ENCODE results near the gene MYO15A.

Gene MYO15A

DNA sequence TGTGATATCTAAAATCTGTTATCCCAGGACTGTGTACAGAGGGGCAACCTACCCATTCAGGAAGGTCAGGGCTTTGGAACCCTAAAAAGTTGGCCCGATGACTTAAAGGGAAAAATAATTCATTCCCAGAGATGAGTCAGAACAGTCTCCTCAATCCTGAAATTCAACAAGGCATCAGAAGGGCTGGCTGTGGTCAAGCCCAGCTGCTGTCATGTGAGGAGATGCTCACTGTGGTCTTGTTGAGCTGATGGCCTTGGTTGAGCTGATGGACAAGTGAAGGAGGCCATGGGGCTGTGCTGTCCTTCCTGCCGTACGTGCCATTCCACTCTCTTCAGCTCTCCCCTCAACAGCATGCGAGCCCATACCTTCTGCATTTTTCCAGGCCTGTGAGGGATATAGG is 41.7 kb upstream of the MYO15A start:
- no peak overlapping the region for H3K4me3 ChIP-seq (ENCODE audit: severe bottlenecking)
- DNase-seq (ENCODE audit: low spot score) (no peak), ATAC-seq (ENCODE audit: low read depth) (no peak)
- no peaks in the 10 kb centered on the region for H3K4me1 ChIP-seq (ENCODE audit: insufficient read depth, poor library complexity, severe bottlenecking)
- no peak overlapping the region for H3K27ac ChIP-seq (ENCODE audit: poor library complexity, severe bottlenecking)
- TF ChIP-seq CTCF (IDR thresholded peaks at IDR 0.05; ENCODE audit: poor library complexity, severe bottlenecking), result no peak
- no peaks in the 10 kb centered on the region for H3K9me3 ChIP-seq (ENCODE audit: severe bottlenecking)
- peaks cover 23% of the 10 kb centered on the region for H3K36me3 ChIP-seq (ENCODE audit: low read depth)
- no peaks in the 10 kb centered on the region for H3K27me3 ChIP-seq (ENCODE audit: insufficient read depth, poor library complexity, severe bottlenecking)

- H3K27ac ChIP-seq (ENCODE audit: poor library complexity, severe bottlenecking), result no peak overlapping the region
- ATAC-seq (ENCODE audit: low read depth) (no peak), DNase-seq (ENCODE audit: low spot score) (no peak)
- no peak for TF ChIP-seq CTCF (IDR thresholded peaks at IDR 0.05; ENCODE audit: poor library complexity, severe bottlenecking)
- no peaks in the 10 kb centered on the region for H3K4me1 ChIP-seq (ENCODE audit: insufficient read depth, poor library complexity, severe bottlenecking)
- no peaks in the 10 kb centered on the region for H3K9me3 ChIP-seq (ENCODE audit: severe bottlenecking)
- H3K36me3 ChIP-seq (ENCODE audit: low read depth), result peaks cover 8% of the 10 kb centered on the region; the same call in 1 of the 2 replicates
- no peak overlapping the region for H3K4me3 ChIP-seq (ENCODE audit: severe bottlenecking)
- H3K27me3 ChIP-seq (ENCODE audit: insufficient read depth, poor library complexity, severe bottlenecking), result no peaks in the 10 kb centered on the region
Measured at GRCh38 chr17:18069101-18069500, 39.5 kb upstream of the MYO15A start.

DNA sequence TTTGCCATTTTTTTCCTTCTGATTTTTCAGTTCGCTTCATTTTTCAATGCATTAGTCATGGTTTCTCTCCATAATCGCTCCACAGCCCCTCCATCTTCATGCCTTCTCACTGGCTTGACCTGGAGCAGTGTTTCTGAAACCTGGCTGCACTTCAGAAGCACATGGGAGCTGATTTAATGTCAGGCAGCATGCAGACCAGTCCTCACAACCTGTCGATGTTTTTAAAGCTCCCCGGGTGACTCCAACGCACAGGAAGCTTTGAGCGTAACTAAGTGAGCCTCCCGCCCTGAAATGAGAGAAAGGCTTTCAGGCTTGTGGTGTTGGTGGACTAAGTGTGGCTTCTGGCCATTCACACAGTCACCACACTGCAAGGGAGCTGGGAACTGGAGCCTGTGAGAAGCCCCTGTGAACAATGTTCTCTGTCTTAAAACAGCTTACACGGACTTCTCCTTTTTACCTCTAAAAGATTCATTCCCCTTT is 37.7 kb upstream of the MYO15A start:
- ATAC-seq (ENCODE audit: low read depth) (0 out of 3 replicates have a peak, but pooled peaks have one; percentile 33), DNase-seq (ENCODE audit: low spot score) (no peak)
- TF ChIP-seq CTCF (IDR thresholded peaks at IDR 0.05; ENCODE audit: poor library complexity, severe bottlenecking), result no peak
- no peaks in the 10 kb centered on the region for H3K9me3 ChIP-seq (ENCODE audit: severe bottlenecking)
- no peaks in the 10 kb centered on the region for H3K4me1 ChIP-seq (ENCODE audit: insufficient read depth, poor library complexity, severe bottlenecking)
- H3K4me3 ChIP-seq (ENCODE audit: severe bottlenecking), result no peak overlapping the region
- H3K27me3 ChIP-seq (ENCODE audit: insufficient read depth, poor library complexity, severe bottlenecking), result no peaks in the 10 kb centered on the region
- H3K36me3 ChIP-seq (ENCODE audit: low read depth), result 0 out of 2 replicates have a peak, but pooled peaks cover 2% of the 10 kb centered on the region
- no peak overlapping the region for H3K27ac ChIP-seq (ENCODE audit: poor library complexity, severe bottlenecking)

GRCh38 chr17:18071751-18072150 is 36.8 kb upstream of the MYO15A start:
- DNase-seq (ENCODE audit: low spot score) (no peak), ATAC-seq (ENCODE audit: low read depth) (no peak)
- no peak for TF ChIP-seq CTCF (IDR thresholded peaks at IDR 0.05; ENCODE audit: poor library complexity, severe bottlenecking)
- Histone ChIP-seq H3K27ac (ENCODE audit: poor library complexity, severe bottlenecking) (no peak overlapping the region), H3K4me3 (ENCODE audit: severe bottlenecking) (no peak overlapping the region), H3K4me1 (ENCODE audit: insufficient read depth, poor library complexity, severe bottlenecking) (no peaks in the 10 kb centered on the region), H3K9me3 (ENCODE audit: severe bottlenecking) (no peaks in the 10 kb centered on the region), H3K36me3 (ENCODE audit: low read depth) (no peaks in the 10 kb centered on the region), H3K27me3 (ENCODE audit: insufficient read depth, poor library complexity, severe bottlenecking) (no peaks in the 10 kb centered on the region)

GRCh38 chr17:18074566-18075272 is 33.8 kb upstream of the MYO15A start:
- Histone ChIP-seq H3K27me3 (ENCODE audit: insufficient read depth, poor library complexity, severe bottlenecking) (no peaks in the 10 kb centered on the region), H3K36me3 (ENCODE audit: low read depth) (no peaks in the 10 kb centered on the region), H3K9me3 (ENCODE audit: severe bottlenecking) (no peaks in the 10 kb centered on the region), H3K27ac (ENCODE audit: poor library complexity, severe bottlenecking) (no peak overlapping the region), H3K4me3 (ENCODE audit: severe bottlenecking) (no peak overlapping the region), H3K4me1 (ENCODE audit: insufficient read depth, poor library complexity, severe bottlenecking) (no peaks in the 10 kb centered on the region)
- no peak for DNase-seq (ENCODE audit: low spot score)
- ATAC-seq (ENCODE audit: low read depth), result no peak
- no peak for TF ChIP-seq CTCF (IDR thresholded peaks at IDR 0.05; ENCODE audit: poor library complexity, severe bottlenecking)
